ENCODE results near the gene ADCY9. TPM values are rescaled to one million over a fixed set of nuclear protein-coding genes. Genes with fewer than 3 reads are reported as not detected.

Gene ADCY9
- total RNA-seq, 1 donor from 2014 or later, result 6.9 TPM

DNA sequence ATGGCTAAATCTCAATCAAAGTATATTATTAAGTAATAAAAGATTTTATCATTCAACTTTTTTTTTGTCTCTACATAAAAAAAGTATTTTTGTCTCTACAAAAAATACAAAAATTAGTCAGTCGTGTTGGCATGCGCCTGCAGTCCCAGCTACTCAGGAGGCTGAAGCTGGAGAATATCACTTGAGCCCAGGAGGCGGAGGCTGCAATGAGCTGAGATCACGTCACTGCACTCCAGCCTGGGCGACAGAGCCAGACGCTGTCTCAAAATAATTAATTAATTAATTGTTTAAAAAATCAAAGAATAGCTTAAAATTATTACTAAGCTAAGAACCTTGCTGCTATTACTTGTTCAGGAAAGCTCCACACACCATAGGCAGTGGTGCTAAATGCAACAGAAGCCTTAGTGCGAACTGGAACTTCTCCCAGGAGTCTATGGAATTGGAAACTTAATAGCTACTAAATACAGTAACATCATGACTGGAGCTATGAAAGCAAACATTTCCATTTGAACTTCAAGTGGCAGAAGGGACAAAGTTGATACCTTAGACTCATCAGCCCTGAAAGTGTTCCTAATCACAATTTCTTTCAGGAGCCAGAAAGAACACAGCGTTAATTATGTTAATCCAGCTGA, 22.6 kb downstream of the ADCY9 start:
- Mint-ChIP-seq H3K27me3 (no peaks in the 10 kb centered on the region), H3K4me1 (ENCODE audit: low read depth) (peaks cover 18% of the 10 kb centered on the region), H3K36me3 (ENCODE audit: insufficient read depth) (no peaks in the 10 kb centered on the region), H3K4me3 (ENCODE audit: low read depth) (no peak overlapping the region), H3K27ac (no peak overlapping the region), H3K9me3 (ENCODE audit: low read depth) (no peaks in the 10 kb centered on the region)
- no peak for DNase-seq (ENCODE audit: low spot score, unreplicated experiment)
- TF ChIP-seq, protein P1, sequence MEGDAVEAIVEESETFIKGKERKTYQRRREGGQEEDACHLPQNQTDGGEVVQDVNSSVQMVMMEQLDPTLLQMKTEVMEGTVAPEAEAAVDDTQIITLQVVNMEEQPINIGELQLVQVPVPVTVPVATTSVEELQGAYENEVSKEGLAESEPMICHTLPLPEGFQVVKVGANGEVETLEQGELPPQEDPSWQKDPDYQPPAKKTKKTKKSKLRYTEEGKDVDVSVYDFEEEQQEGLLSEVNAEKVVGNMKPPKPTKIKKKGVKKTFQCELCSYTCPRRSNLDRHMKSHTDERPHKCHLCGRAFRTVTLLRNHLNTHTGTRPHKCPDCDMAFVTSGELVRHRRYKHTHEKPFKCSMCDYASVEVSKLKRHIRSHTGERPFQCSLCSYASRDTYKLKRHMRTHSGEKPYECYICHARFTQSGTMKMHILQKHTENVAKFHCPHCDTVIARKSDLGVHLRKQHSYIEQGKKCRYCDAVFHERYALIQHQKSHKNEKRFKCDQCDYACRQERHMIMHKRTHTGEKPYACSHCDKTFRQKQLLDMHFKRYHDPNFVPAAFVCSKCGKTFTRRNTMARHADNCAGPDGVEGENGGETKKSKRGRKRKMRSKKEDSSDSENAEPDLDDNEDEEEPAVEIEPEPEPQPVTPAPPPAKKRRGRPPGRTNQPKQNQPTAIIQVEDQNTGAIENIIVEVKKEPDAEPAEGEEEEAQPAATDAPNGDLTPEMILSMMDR (IDR thresholded peaks at IDR 0.05; ENCODE audit: unreplicated experiment), result no peak

DNA sequence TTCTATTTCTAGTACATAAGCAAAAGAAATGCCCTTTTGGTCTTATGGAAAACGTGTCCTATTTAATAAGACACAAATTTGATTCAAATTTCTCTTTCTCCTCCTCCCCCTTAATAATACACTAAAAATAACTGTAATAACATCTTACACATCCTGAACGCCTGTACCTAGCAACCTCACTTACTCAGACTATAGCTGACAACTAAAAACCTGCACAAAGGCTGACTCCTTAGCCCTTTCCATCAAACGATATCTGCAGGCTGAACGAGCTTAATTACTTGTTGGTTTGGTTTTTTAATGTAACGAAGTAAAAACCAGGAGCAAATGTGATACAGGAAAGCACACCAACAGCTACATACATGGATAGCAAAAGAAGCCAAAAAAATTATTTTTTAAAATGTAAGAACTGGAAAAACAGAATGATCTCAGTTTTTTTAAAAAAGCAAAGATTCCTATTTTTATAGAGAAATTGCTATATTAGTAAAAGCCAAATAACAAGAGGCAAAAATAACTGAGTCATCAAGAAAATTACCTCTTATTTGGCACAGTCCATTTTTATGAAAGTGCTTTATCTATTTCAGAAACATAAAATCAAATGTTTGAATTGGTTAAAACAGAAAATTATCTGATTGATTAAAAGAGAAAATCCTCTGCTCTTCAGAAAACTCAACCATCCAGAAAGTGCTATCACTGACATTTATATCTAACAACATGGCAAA, 23.5 kb downstream of the ADCY9 start:
- Mint-ChIP-seq H3K27ac (no peak overlapping the region), H3K27me3 (no peaks in the 10 kb centered on the region), H3K4me3 (ENCODE audit: low read depth) (no peak overlapping the region), H3K9me3 (ENCODE audit: low read depth) (no peaks in the 10 kb centered on the region), H3K4me1 (ENCODE audit: low read depth) (peaks cover 18% of the 10 kb centered on the region), H3K36me3 (ENCODE audit: insufficient read depth) (no peaks in the 10 kb centered on the region)
- TF ChIP-seq, protein P1 (IDR thresholded peaks at IDR 0.05; ENCODE audit: unreplicated experiment), result no peak
- DNase-seq (ENCODE audit: low spot score, unreplicated experiment), result no peak

DNA sequence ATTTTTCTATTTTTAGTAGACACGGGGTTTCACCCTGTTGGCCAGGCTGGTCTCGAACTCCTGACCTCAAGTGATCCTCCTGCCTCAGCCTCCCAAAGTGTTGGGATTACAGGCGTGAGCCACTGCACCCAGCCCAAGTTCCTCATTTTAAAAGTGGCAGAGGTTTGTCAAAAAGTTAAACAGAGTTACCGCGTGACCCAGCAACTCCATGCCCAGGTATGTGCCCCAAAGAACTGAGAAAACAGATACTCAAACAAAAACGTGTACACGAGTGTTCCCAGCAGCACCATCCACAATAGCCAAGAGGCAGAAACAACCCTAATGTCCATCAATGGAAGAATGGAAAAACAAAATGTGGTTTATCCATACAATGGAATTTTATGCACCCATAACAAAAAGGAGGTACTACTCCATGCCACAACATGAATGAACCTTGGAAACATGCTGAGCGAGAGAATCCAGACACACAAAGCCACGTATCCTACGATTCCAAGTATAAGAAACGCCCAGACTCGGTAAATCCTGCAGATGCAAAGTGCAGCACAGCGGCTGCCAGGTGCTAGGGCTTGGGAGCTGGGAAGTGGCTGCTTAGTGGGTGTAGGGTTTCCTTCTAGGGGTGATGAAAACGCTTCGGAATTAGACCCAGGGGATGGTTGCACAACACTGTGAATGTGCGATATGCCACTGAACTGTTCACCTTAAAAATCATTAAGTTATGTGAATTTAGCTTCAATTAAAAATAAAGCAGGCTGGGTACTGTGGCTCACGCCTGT, 24.8 kb downstream of the ADCY9 start:
- H3K9me3 Mint-ChIP-seq (ENCODE audit: low read depth), result no peaks in the 10 kb centered on the region
- H3K4me3 Mint-ChIP-seq (ENCODE audit: low read depth), result no peak overlapping the region
- peaks cover 18% of the 10 kb centered on the region for H3K4me1 Mint-ChIP-seq (ENCODE audit: low read depth)
- DNase-seq (ENCODE audit: low spot score, unreplicated experiment), result no peak
- H3K36me3 Mint-ChIP-seq (ENCODE audit: insufficient read depth), result no peaks in the 10 kb centered on the region
- peak overlapping the region; percentile 45 for H3K27ac Mint-ChIP-seq
- TF ChIP-seq, protein P1 (IDR thresholded peaks at IDR 0.05; ENCODE audit: unreplicated experiment), result no peak
- peaks cover 2% of the 10 kb centered on the region for H3K27me3 Mint-ChIP-seq

DNA sequence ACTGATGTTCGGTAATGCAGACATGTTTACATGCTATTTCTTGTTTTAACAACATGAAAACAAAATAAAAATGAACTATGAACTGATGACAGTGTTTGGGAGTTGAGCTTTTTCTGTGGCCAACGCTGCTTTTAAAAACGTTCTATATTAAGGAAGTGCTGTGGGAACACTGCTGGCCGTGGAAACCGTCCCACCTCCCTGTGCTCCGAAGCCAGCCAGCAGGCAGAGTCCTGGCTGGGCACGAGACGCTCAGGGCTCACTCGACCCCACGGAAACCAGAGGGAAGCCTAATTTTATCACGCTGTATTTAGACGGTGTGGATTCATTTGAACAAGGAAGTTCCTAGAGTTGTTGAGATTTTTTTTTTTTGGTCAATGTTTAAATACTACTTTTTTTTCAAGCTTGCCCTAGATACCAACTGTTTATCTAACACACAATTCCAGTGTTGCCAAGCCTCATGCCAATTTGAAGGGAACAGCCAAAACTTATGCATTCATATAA, 25.8 kb downstream of the ADCY9 start:
- Mint-ChIP-seq H3K4me1 (ENCODE audit: low read depth) (peaks cover 18% of the 10 kb centered on the region), H3K27me3 (peaks cover 2% of the 10 kb centered on the region), H3K27ac (peak overlapping the region; percentile 85), H3K4me3 (ENCODE audit: low read depth) (peak overlapping the region; percentile 7), H3K9me3 (ENCODE audit: low read depth) (no peaks in the 10 kb centered on the region), H3K36me3 (ENCODE audit: insufficient read depth) (no peaks in the 10 kb centered on the region)
- no peak for DNase-seq (ENCODE audit: low spot score, unreplicated experiment)
- TF ChIP-seq, protein P1 (IDR thresholded peaks at IDR 0.05; ENCODE audit: unreplicated experiment), result no peak

DNA sequence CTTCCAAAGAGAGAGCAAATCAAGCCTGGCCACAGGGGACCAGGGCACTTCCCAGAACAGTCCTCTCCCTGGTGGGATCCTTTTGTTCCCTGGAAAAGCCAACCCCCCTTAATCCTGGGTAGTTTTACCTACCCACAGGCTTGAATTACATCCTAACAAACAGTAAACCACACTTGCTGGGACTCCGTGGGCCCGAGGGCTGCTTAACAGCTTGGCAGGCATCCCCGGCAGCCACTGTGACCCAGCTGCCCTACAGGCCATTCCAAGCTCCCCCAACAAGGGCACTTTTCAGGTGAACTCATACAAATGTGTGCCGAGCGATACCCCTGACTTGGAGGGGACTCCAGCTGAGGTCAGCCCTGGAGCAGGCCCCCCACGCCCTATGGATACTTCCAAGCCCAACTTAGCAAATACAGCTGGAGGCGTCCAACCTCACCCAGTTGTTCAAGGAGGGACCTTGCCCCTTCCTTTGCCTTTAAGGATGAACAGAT, 26.4 kb downstream of the ADCY9 start:
- peaks cover 18% of the 10 kb centered on the region for H3K4me1 Mint-ChIP-seq (ENCODE audit: low read depth)

More for the DNA sequence above, 26.4 kb downstream of the ADCY9 start:
- Mint-ChIP-seq H3K27me3 (peaks cover 2% of the 10 kb centered on the region), H3K9me3 (ENCODE audit: low read depth) (no peaks in the 10 kb centered on the region), H3K36me3 (ENCODE audit: insufficient read depth) (no peaks in the 10 kb centered on the region), H3K4me3 (ENCODE audit: low read depth) (no peak overlapping the region), H3K27ac (no peak overlapping the region)
- TF ChIP-seq, protein P1 (IDR thresholded peaks at IDR 0.05; ENCODE audit: unreplicated experiment), result no peak
- no peak for DNase-seq (ENCODE audit: low spot score, unreplicated experiment)
